ENCODE results near the gene TEFM.

TEFM gene

DNA sequence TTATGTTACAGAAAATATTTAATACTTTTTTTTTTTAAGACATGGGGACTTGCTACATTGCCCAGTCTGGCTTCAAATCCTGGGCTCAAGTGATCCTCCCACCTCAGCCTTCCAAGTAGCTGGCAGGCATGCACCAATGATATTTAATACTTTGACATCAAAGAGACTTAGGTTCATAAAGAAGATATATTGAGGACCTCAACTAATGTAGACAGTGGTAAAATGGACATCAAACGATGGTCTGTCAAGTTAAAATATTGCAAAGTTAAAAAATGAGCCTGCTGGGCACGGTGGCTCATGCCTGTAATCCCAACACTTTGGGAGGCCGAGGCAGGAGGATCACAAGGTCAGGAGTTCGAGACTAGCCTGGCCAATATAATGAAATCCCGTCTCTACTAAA lies 8.7 kb downstream of the TEFM start:
- Histone ChIP-seq H3K9me2 (ENCODE audit: low read depth, low read length) (no peaks in the 10 kb centered on the region), H3K9me3 (ENCODE audit: low read length) (no peaks in the 10 kb centered on the region), H3F3A (ENCODE audit: insufficient read depth, low read length) (peaks cover 7% of the 10 kb centered on the region; the same call in 1 of the 2 replicates), H3K79me2 (ENCODE audit: insufficient read depth, low read length) (no peaks in the 10 kb centered on the region; the same call in 1 of the 2 replicates), H3K27ac (ENCODE audit: low read depth, low read length, poor library complexity, severe bottlenecking) (no peak overlapping the region), H4K20me1 (ENCODE audit: insufficient read depth, low read length) (no peaks in the 10 kb centered on the region), H3K4me2 (ENCODE audit: low read length) (no peak overlapping the region), H3K36me3 (ENCODE audit: insufficient read depth, low read length) (peaks cover 82% of the 10 kb centered on the region), H3K4me1 (ENCODE audit: insufficient read depth, low read length, severe bottlenecking) (no peaks in the 10 kb centered on the region), H3K27me3 (ENCODE audit: insufficient read depth, low read length) (no peaks in the 10 kb centered on the region), H2AFZ (ENCODE audit: low read length) (no peak overlapping the region), H3K4me3 (ENCODE audit: low read depth, low read length, poor library complexity, severe bottlenecking) (no peak overlapping the region), H3K9ac (ENCODE audit: low read length) (no peak overlapping the region)
- TF ChIP-seq, protein P1, sequence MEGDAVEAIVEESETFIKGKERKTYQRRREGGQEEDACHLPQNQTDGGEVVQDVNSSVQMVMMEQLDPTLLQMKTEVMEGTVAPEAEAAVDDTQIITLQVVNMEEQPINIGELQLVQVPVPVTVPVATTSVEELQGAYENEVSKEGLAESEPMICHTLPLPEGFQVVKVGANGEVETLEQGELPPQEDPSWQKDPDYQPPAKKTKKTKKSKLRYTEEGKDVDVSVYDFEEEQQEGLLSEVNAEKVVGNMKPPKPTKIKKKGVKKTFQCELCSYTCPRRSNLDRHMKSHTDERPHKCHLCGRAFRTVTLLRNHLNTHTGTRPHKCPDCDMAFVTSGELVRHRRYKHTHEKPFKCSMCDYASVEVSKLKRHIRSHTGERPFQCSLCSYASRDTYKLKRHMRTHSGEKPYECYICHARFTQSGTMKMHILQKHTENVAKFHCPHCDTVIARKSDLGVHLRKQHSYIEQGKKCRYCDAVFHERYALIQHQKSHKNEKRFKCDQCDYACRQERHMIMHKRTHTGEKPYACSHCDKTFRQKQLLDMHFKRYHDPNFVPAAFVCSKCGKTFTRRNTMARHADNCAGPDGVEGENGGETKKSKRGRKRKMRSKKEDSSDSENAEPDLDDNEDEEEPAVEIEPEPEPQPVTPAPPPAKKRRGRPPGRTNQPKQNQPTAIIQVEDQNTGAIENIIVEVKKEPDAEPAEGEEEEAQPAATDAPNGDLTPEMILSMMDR (IDR thresholded peaks at IDR 0.05; ENCODE audit: low read length) = no peak

GRCh38 chr17:30894236-30894635 lies 11.8 kb downstream of the TEFM start:
- H4K20me1 ChIP-seq (ENCODE audit: insufficient read depth, low read length) = no peaks in the 10 kb centered on the region
- H3K27ac ChIP-seq (ENCODE audit: low read depth, low read length, poor library complexity, severe bottlenecking) = no peak overlapping the region
- no peak for TF ChIP-seq EZH2 (IDR thresholded peaks at IDR 0.05; ENCODE audit: borderline replicate concordance, low read length)
- TF ChIP-seq, protein P1 (IDR thresholded peaks at IDR 0.05; ENCODE audit: low read length) = no peak
- H3K4me2 ChIP-seq (ENCODE audit: low read length) = no peak overlapping the region
- no peaks in the 10 kb centered on the region for H3K9me3 ChIP-seq (ENCODE audit: low read length)
- no peak overlapping the region for H2AFZ ChIP-seq (ENCODE audit: low read length)
- H3K27me3 ChIP-seq (ENCODE audit: insufficient read depth, low read length) = no peaks in the 10 kb centered on the region
- no peak overlapping the region for H3K9ac ChIP-seq (ENCODE audit: low read length)
- no peaks in the 10 kb centered on the region for H3K9me2 ChIP-seq (ENCODE audit: low read depth, low read length)
- peaks cover 76% of the 10 kb centered on the region for H3K36me3 ChIP-seq (ENCODE audit: insufficient read depth, low read length)
- no peaks in the 10 kb centered on the region for H3K79me2 ChIP-seq (ENCODE audit: insufficient read depth, low read length)
- peaks cover 3% of the 10 kb centered on the region; the same call in 1 of the 2 replicates for H3F3A ChIP-seq (ENCODE audit: insufficient read depth, low read length)
- no peak overlapping the region for H3K4me3 ChIP-seq (ENCODE audit: low read depth, low read length, poor library complexity, severe bottlenecking)
- no peaks in the 10 kb centered on the region for H3K4me1 ChIP-seq (ENCODE audit: insufficient read depth, low read length, severe bottlenecking)

DNA sequence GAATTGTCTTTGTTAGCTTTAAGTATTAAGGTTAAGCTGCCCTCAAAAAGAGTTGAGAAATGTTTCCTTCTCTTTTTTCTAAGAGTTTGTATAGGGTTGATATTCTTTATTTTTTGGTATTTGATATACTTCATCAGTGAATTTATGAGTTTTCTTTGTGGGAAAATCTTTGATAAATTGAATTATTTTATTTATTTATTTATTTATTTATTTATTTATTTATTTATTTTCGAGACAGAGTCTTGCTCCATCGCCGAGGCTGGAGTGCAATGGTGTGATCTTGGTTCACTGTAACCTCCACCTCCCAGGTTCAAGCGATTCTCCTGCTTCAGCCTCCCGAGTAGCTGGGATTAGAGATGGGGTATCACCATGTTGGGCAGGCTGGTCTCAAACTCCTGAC lies 19.9 kb downstream of the TEFM start:
- Histone ChIP-seq H3K36me3 (ENCODE audit: insufficient read depth, low read length) (peaks cover 43% of the 10 kb centered on the region), H3K79me2 (ENCODE audit: insufficient read depth, low read length) (no peaks in the 10 kb centered on the region), H3K9me2 (ENCODE audit: low read depth, low read length) (no peaks in the 10 kb centered on the region), H3K27me3 (ENCODE audit: insufficient read depth, low read length) (no peaks in the 10 kb centered on the region), H3K9ac (ENCODE audit: low read length) (no peak overlapping the region), H3F3A (ENCODE audit: insufficient read depth, low read length) (no peaks in the 10 kb centered on the region), H3K4me1 (ENCODE audit: insufficient read depth, low read length, severe bottlenecking) (no peaks in the 10 kb centered on the region), H3K4me3 (ENCODE audit: low read depth, low read length, poor library complexity, severe bottlenecking) (no peak overlapping the region), H3K9me3 (ENCODE audit: low read length) (no peaks in the 10 kb centered on the region), H3K4me2 (ENCODE audit: low read length) (no peak overlapping the region), H3K27ac (ENCODE audit: low read depth, low read length, poor library complexity, severe bottlenecking) (no peak overlapping the region), H2AFZ (ENCODE audit: low read length) (no peak overlapping the region), H4K20me1 (ENCODE audit: insufficient read depth, low read length) (no peaks in the 10 kb centered on the region)
- TF ChIP-seq, protein P1 (IDR thresholded peaks at IDR 0.05; ENCODE audit: low read length) = no peak
- TF ChIP-seq EZH2 (IDR thresholded peaks at IDR 0.05; ENCODE audit: borderline replicate concordance, low read length) = no peak
